WTC11 (cell line): ENCODE data around the gene SMYD3. TPM values are rescaled to one million over a fixed set of nuclear protein-coding genes. Genes with fewer than 3 reads are reported as not detected.

Source experiments
- ATAC-seq: fragments of 200-7000 bp; cut with Tn5 transposase; 2 replicates; pipeline ENCODE4 v1.10.0; 2021; ENCODE audit warnings: mild to moderate bottlenecking, moderate library complexity
- CTCF ChIA-PET: fragments of 300-600 bp; sonication (Branson Sonifier 250); formaldehyde crosslinking; loops from one replicate; lab custom pipeline; 2021; ENCODE audit warnings: antibody characterized with exemption; lab: Charles Lee
- POLR2A ChIA-PET: fragments of 350-600 bp; sonication (Branson Sonifier 250); formaldehyde crosslinking; loops from one replicate; lab custom pipeline; 2021; ENCODE audit warnings: antibody characterized with exemption; lab: Charles Lee
- DNase-seq: peaks from one replicate; pipeline ENCODE4 v3.0.0; 2021; ENCODE audit warnings: low spot score
- H3K27ac Mint-ChIP-seq: 2 replicates; pipeline ENCODE4 v1.8.0; 2021; ENCODE audit warnings: mixed read lengths
- H3K27me3 Mint-ChIP-seq: 2 replicates; pipeline ENCODE4 v1.8.0; 2021; ENCODE audit warnings: low read depth, mild to moderate bottlenecking, moderate library complexity, mixed read lengths
- H3K36me3 Mint-ChIP-seq: 2 replicates; pipeline ENCODE4 v1.8.0; 2021; ENCODE audit warnings: mixed read lengths
- H3K4me1 Mint-ChIP-seq: 2 replicates; pipeline ENCODE4 v1.8.0; 2022; ENCODE audit warnings: mixed read lengths
- H3K4me3 Mint-ChIP-seq: 2 replicates; pipeline ENCODE4 v1.8.0; 2021; ENCODE audit warnings: mild to moderate bottlenecking, moderate library complexity, mixed read lengths
- H3K9me3 Mint-ChIP-seq: 2 replicates; pipeline ENCODE4 v1.8.0; 2021; ENCODE audit warnings: mixed read lengths
- ATF1 ChIP-seq: sonication (generic); formaldehyde crosslinking; IDR thresholded peaks from 2 replicates; pipeline ENCODE4 v1.8.1; 2023; ENCODE audit warnings: mild to moderate bottlenecking, moderate library complexity, missing genetic modification reagents
- CBFB ChIP-seq: sonication (generic); formaldehyde crosslinking; IDR thresholded peaks from 2 replicates; pipeline ENCODE4 v1.8.1; 2022; ENCODE audit warnings: mild to moderate bottlenecking, low read depth, missing genetic modification reagents
- CREM ChIP-seq: sonication (generic); formaldehyde crosslinking; IDR thresholded peaks from 2 replicates; pipeline ENCODE4 v1.8.1; 2022; ENCODE audit warnings: mild to moderate bottlenecking, missing genetic modification reagents, moderate library complexity
- E2F5 ChIP-seq: sonication (generic); formaldehyde crosslinking; IDR thresholded peaks from 2 replicates; pipeline ENCODE4 v1.8.1; 2022; ENCODE audit warnings: mild to moderate bottlenecking, moderate library complexity, missing genetic modification reagents
- ESRRA ChIP-seq: sonication (generic); formaldehyde crosslinking; IDR thresholded peaks from 2 replicates; pipeline ENCODE4 v1.8.1; 2022; ENCODE audit warnings: mild to moderate bottlenecking, missing genetic modification reagents, borderline replicate concordance
- FOXP1 ChIP-seq: sonication (generic); formaldehyde crosslinking; IDR thresholded peaks from 2 replicates; pipeline ENCODE4 v1.8.0; 2022; ENCODE audit warnings: missing genetic modification reagents, mild to moderate bottlenecking, moderate library complexity, borderline replicate concordance
- FOXP4 ChIP-seq: sonication (generic); formaldehyde crosslinking; IDR thresholded peaks from 2 replicates; pipeline ENCODE4 v1.8.0; 2022; ENCODE audit warnings: mild to moderate bottlenecking, missing genetic modification reagents
- IRF2 ChIP-seq: sonication (generic); formaldehyde crosslinking; IDR thresholded peaks from 2 replicates; pipeline ENCODE4 v1.8.0; 2022; ENCODE audit warnings: low read depth, missing genetic modification reagents, borderline replicate concordance
- JAZF1 ChIP-seq: fragments of 250-450 bp; sonication (Bioruptor Pico); IDR thresholded peaks from 2 replicates; pipeline ENCODE4 v1.9.0; 2021; ENCODE audit warnings: moderate library complexity, mild to moderate bottlenecking, inconsistent platforms
- KAT7 ChIP-seq: sonication (generic); formaldehyde crosslinking; IDR thresholded peaks from 2 replicates; pipeline ENCODE4 v1.8.1; 2023; ENCODE audit warnings: missing genetic modification reagents, mild to moderate bottlenecking, borderline replicate concordance
- MAX ChIP-seq: sonication (generic); formaldehyde crosslinking; IDR thresholded peaks from 2 replicates; pipeline ENCODE4 v1.8.0; 2022; ENCODE audit warnings: mild to moderate bottlenecking, missing genetic modification reagents
- MLX ChIP-seq: sonication (generic); formaldehyde crosslinking; IDR thresholded peaks from 2 replicates; pipeline ENCODE4 v1.8.1; 2023; ENCODE audit warnings: mild to moderate bottlenecking, missing genetic modification reagents, moderate library complexity
- MXD4 ChIP-seq: fragments of 250-450 bp; sonication (Bioruptor Pico); IDR thresholded peaks from 2 replicates; pipeline ENCODE4 v1.8.0; 2021; ENCODE audit warnings: mild to moderate bottlenecking, moderate library complexity, borderline replicate concordance
- MYBL2 ChIP-seq: sonication (generic); formaldehyde crosslinking; IDR thresholded peaks from 2 replicates; pipeline ENCODE4 v1.8.1; 2023; ENCODE audit warnings: mild to moderate bottlenecking, moderate library complexity, missing genetic modification reagents
- NR1H2 ChIP-seq: sonication (generic); formaldehyde crosslinking; IDR thresholded peaks from 2 replicates; pipeline ENCODE4 v1.9.0; 2021; ENCODE audit warnings: mild to moderate bottlenecking, moderate library complexity, missing genetic modification reagents
- RELA ChIP-seq: sonication (generic); formaldehyde crosslinking; IDR thresholded peaks from 2 replicates; pipeline ENCODE4 v1.8.1; 2022; ENCODE audit warnings: missing genetic modification reagents, mild to moderate bottlenecking, borderline replicate concordance
- SMAD3 ChIP-seq: sonication (generic); formaldehyde crosslinking; IDR thresholded peaks from 2 replicates; pipeline ENCODE4 v1.8.0; 2022; ENCODE audit warnings: missing genetic modification reagents, mild to moderate bottlenecking, borderline replicate concordance
- TCF7 ChIP-seq: sonication (generic); formaldehyde crosslinking; IDR thresholded peaks from 2 replicates; pipeline ENCODE4 v1.8.0; 2022; ENCODE audit warnings: mild to moderate bottlenecking, low read depth, missing genetic modification reagents, moderate library complexity
- TP53 ChIP-seq: sonication (generic); formaldehyde crosslinking; IDR thresholded peaks from 2 replicates; pipeline ENCODE4 v1.8.1; 2023; ENCODE audit warnings: mild to moderate bottlenecking, missing genetic modification reagents
- ZNF219 ChIP-seq: sonication (generic); formaldehyde crosslinking; IDR thresholded peaks from 2 replicates; pipeline ENCODE4 v1.8.0; 2023; ENCODE audit warnings: missing genetic modification reagents, mild to moderate bottlenecking, borderline replicate concordance
- ZNF263 ChIP-seq: sonication (generic); formaldehyde crosslinking; IDR thresholded peaks from 2 replicates; pipeline ENCODE4 v1.8.1; 2022; ENCODE audit warnings: low read depth, mild to moderate bottlenecking, moderate library complexity, missing genetic modification reagents
- ZNF317 ChIP-seq: sonication (generic); formaldehyde crosslinking; IDR thresholded peaks from 2 replicates; pipeline ENCODE4 v1.8.1; 2023; ENCODE audit warnings: low read depth, mild to moderate bottlenecking, moderate library complexity, missing genetic modification reagents, borderline replicate concordance
- ZNF416 ChIP-seq: fragments of 250-450 bp; sonication (Bioruptor Pico); IDR thresholded peaks from 2 replicates; pipeline ENCODE4 v1.9.0; 2021; ENCODE audit warnings: mild to moderate bottlenecking, inconsistent platforms
- ZNF532 ChIP-seq: fragments of 250-450 bp; sonication (Bioruptor Pico); IDR thresholded peaks from 2 replicates; pipeline ENCODE4 v1.9.0; 2021; ENCODE audit warnings: mild to moderate bottlenecking, borderline replicate concordance
- ZNF671 ChIP-seq: fragments of 250-450 bp; sonication (Bioruptor Pico); IDR thresholded peaks from 2 replicates; pipeline ENCODE4 v1.8.0; 2021; ENCODE audit warnings: mild to moderate bottlenecking
- ZSCAN18 ChIP-seq: fragments of 250-450 bp; sonication (Bioruptor Pico); IDR thresholded peaks from 2 replicates; pipeline ENCODE4 v2.1.2; 2022; ENCODE audit warnings: mild to moderate bottlenecking, moderate library complexity
- total RNA-seq: library from RNA; stranded (reverse); gene quantifications from 3 replicates; pipeline ENCODE4 v1.2.3, GENCODE V29; 2021

SMYD3 gene
- total RNA-seq, 1 experiment from 2014 or later, result 21.4 TPM

GRCh38 chr1:245887829-245888228, 619.2 kb downstream of the SMYD3 start:
- CTCF ChIA-PET, result interaction anchor here (1.4 to 1.9 kb wide), 3 partner anchors 13 to 123 kb away, joined by 5 to 29 read pairs (median 6); no protein-coding TSS in a partner anchor
- Mint-ChIP-seq H3K27me3 (no peaks in the 10 kb centered on the region), H3K4me1 (peaks cover 3% of the 10 kb centered on the region; the same call in 1 of the 2 replicates)

GRCh38 chr1:245881767-245882391, 625.2 kb downstream of the SMYD3 start:
- DNase-seq (no peak), ATAC-seq (no peak)
- Mint-ChIP-seq H3K4me3 (no peak overlapping the region), H3K4me1 (peaks cover 3% of the 10 kb centered on the region; the same call in 1 of the 2 replicates), H3K9me3 (peaks cover 13% of the 10 kb centered on the region), H3K27me3 (no peaks in the 10 kb centered on the region), H3K36me3 (peaks cover 10% of the 10 kb centered on the region), H3K27ac (no peak overlapping the region)
- POLR2A ChIA-PET, result no interaction called here
- TF ChIP-seq ZNF317 (CRISPR knock-in tag) (no peak), FOXP4 (no peak), MLX (CRISPR knock-in tag) (no peak), JAZF1 (CRISPR knock-in tag) (no peak), ZNF263 (CRISPR knock-in tag) (no peak), SMAD3 (no peak), RELA (CRISPR knock-in tag) (no peak), ZNF532 (CRISPR knock-in tag) (no peak), ESRRA (CRISPR knock-in tag) (no peak), ATF1 (CRISPR knock-in tag) (no peak), NR1H2 (CRISPR knock-in tag) (no peak), ZNF219 (CRISPR knock-in tag) (no peak), TCF7 (CRISPR knock-in tag) (no peak), MAX (no peak), TP53 (CRISPR knock-in tag) (no peak), MXD4 (CRISPR knock-in tag) (no peak), E2F5 (CRISPR knock-in tag) (no peak), IRF2 (CRISPR knock-in tag) (no peak), ZNF671 (CRISPR knock-in tag) (no peak), FOXP1 (CRISPR knock-in tag) (no peak)
- TF ChIP-seq, all 79 proteins: peak for 0
- CTCF ChIA-PET, result interaction anchor here (0.7 kb wide), 1 partner anchor 57 kb away, joined by 3 read pairs; no protein-coding TSS in a partner anchor

More at GRCh38 chr1:245887829-245888228, 619.2 kb downstream of the SMYD3 start:
- ATAC-seq, result no peak
- TF ChIP-seq ZNF416, result no peak
- no peak for TF ChIP-seq CREM (CRISPR knock-in tag)
- no peak for TF ChIP-seq MYBL2 (CRISPR knock-in tag)
- TF ChIP-seq ZSCAN18 (CRISPR knock-in tag), result no peak
- TF ChIP-seq KAT7 (CRISPR knock-in tag), result no peak
- no peak for TF ChIP-seq CBFB
- TF ChIP-seq, all 79 proteins: peak for 0
- Mint-ChIP-seq H3K4me3 (no peak overlapping the region), H3K27ac (no peak overlapping the region), H3K36me3 (peaks cover 11% of the 10 kb centered on the region), H3K9me3 (peaks cover 33% of the 10 kb centered on the region)
- POLR2A ChIA-PET, result no interaction called here
- no peak for DNase-seq
